ENCODE measurements around the gene ARMC7.

Gene ARMC7

DNA sequence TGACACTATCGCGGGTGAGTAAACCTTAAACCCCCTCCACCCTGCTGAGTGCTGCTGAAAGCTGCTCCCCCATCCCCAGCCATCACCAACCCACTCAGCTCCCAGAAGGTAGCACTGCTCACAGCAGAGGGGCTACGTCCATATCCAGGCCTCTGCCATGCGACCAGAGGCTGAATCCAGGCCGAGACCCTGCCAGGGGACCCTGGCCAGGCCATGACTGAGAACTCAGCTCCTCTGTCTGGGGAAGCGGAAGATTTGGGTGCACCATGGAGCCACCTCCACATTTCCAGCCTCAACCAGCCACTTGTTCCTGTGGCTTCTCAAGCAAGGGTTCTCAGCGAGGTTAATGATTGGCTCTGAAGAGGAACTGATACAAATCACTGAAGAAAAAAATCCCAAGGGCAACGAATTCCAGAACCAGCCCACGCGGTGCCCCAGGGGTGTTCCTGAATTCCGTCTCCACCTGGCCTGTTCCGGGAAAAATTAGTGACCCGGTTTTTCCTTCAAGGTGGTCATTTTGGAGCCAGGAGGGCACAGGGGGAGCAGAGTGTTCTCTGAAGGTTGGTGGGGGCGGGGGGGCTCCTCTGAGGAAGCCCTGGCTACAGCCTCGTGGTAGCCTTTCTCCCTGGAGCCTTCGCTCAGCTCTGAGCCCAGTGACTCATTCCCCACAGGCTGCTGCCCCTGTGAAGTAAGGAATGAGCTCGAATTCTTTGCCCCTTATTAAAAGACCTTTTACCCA is 31.3 kb upstream of the ARMC7 start:
- no peak for FAIRE-seq

DNA sequence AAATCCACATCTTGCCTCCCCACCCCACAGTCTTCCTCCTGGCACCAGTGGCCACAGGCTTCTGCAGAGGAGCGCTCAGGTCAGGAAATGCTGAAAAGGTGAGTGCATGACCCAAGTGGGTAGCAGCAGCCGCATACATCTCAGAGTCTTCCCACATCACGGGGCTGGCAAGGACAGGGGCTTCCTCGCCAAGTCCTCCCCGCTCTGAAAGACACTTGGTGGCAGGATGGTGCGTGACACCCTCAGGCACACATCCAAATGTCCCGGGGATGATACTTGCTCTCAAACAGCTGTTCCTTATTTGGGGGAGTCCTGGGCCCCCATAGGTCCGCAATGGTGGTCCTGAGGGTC is 30.8 kb upstream of the ARMC7 start:
- FAIRE-seq, result no peak

DNA sequence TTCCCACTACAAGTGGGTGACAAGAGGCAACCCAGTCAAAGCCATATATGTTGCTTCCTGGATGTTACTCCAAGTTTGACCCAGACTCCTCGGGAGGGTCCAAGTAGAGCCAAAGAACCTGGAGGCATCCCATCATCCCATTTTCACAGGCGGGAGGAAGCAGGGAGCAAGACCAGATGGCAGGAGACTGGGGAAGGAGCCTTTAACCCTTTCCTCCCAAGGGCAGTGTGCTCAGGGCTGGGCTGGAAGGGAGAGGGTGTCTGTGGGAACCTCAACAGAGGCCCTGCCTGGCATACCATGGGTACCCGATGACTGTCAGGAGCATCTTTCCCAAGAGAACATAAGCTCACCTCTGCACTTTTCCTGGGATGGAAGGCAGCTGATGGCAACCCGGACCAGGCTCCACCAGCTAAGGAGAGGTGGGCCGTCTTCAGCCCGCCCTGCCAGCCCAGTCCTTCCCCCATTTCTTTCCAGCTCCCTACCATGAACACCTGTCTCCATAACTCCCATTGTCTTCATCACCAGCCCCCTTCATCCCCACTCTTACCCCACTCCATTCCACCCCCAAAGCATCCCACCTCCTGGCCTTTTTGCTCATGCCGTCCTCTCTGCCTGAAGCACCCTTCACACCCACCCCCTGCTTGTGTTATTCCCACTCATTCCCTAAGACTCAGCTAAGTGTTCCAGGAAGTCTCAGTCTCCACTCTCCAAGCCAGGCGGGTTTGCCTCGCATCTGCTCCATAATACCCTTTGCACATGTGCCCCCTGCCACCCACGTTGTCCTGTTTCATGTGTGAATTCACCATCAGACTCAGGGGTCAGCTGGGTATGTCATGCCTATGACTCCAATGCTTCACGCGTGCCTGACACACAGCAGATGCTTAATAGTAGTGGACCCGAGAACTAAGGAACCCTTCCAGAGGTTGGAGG is 27.9 kb upstream of the ARMC7 start:
- no peak for FAIRE-seq

DNA sequence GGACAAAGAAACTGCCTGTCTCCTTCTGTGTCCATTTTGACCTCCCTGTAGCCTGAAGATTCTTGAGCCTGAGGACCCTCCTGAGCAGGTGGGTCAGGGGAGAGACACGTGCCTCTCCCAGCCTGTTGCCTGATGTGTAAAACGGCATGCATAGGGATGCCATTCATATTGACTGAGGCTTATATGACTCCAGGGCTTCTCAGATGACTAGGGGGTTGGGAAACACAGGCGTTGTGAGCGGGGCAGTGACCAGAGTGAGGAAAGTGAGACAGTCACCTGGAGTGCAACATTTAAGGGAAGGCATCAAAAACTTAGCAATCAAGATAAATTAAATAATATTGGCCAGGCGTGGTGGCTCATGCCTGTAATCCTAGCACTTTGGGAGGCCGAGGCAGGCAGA is 27.1 kb upstream of the ARMC7 start:
- no peak for FAIRE-seq

DNA sequence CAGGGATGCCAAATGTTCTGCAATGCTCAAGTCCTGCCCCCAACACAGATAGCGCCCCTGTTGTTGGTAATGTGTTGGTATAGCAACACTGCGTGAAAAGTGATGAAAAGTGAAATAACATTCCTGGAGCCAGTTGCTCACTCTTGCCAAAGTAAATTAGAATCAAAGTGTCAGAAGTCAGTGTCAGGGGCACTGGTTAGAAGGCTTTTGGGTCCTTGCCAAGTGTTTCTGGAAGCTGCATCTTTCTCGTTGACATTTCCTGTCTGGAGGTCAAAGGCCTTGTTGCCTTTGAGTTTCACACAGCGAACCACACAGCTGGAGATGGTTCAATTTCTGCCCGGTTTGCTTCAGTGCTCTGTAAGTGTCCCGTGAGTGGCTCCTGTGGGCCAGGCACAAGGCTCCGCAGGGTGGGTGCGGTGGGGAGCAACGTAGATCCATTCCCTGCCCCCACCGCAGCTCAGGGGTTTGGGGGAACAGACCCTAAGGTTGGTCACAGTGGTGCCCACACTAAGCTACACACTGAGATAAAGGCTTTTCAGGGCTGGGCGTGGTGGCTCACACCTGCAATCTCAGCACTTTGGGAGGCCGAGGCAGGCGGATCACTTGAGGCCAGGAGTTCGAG is 25.6 kb upstream of the ARMC7 start:
- no peak for FAIRE-seq

DNA sequence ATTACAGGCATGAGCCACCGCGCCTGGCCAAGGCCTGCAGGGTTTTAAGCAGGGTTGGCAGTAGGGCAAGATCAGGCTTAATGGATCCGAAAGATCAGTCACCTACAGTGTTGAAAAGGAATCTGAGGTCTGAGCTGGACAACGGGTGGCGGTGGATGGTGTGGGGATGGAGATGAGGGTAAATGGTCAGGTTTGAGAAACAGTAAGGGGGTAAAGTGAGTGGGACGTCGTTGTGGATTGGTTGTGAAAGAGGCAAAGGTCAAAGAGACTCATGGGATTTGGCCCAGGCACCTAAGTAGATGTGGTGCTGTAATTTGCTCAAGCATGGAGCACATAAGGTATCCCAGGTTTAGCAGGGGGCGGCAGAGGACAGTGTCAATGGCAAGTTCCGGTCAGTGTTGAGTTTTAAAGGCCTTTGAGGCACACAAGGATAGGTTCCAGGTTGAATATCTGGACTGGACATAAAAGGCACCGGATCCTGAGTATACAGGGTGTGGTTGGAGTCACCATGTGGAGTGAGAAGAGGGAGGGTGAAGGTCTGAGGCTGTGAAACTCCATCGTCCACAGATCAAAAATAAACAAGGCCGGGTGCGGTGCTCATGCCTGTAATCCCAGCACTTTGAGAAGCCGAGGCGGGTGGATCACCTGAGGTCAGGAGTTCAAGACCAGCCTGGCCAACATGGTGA is 23.1 kb upstream of the ARMC7 start:
- no peak for FAIRE-seq

DNA sequence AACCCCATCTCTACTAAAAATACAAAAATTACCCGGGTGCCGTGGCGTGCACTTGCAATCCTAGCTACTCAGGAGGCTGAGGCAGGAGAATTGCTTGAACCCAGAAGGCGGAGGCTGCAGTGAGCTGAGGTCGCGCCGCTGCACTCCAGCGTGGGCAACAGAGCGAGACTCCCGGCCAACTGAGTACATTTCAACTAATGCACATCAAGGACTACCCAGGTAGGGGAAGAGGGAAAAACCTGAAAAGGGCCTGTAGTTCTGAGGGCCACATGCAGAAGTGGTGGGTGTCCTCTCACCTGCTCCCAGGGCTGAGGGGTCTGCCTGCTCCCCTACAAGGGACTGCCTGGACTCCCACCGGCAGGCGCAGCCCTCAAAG is 22.6 kb upstream of the ARMC7 start:
- no peak for FAIRE-seq

DNA sequence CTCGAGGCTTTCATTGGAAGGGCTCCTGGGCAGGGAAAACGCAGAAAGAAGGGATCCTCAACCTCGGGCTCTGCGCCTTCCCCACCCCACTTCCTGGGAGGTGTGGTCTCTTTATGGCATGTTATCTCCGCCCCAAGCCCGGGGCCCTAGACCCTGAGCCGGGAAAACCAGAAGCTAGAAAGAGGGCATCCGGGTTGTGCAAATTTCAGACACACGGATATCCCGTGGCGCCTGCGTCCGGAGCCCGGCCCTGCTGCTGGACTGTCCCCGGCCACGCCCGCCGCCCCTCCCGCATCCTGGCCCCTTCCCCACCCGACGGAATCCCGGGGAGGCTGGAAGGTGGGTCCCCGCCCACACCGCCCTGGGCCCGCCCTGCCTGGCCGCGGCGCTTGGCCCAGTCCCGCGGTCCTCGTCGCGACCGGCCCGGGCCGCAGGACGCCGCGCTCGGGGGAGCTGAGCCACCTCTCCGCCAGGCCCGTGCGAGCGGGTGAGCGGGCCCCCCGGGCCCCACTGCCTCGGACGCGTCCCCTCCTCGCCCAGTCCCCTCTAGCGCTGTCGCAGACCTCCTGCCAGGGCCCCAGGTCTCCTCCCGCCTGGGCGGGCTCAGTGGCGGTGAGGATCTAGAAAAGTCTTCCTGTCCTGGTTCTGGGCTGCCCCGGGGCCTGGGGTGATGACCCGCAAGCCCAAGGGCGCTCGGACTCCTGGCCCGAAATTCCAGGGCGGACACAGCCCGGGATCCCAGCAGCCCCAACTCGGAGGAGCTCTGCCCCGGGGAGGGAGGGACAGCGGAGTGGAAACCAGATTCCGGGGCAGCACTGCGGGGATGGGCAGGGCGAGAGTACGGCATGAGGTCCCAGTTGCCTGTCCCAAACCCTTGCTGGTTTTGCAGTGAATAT is 22.0 kb upstream of the ARMC7 start, which contains the start of gene SLC16A5:
SLC16A5 (plus strand) TSS at position 397 of the 896 bp plus-strand sequence. CDS start 5,683 bp downstream, outside the sequence.
- FAIRE-seq, result no peak

DNA sequence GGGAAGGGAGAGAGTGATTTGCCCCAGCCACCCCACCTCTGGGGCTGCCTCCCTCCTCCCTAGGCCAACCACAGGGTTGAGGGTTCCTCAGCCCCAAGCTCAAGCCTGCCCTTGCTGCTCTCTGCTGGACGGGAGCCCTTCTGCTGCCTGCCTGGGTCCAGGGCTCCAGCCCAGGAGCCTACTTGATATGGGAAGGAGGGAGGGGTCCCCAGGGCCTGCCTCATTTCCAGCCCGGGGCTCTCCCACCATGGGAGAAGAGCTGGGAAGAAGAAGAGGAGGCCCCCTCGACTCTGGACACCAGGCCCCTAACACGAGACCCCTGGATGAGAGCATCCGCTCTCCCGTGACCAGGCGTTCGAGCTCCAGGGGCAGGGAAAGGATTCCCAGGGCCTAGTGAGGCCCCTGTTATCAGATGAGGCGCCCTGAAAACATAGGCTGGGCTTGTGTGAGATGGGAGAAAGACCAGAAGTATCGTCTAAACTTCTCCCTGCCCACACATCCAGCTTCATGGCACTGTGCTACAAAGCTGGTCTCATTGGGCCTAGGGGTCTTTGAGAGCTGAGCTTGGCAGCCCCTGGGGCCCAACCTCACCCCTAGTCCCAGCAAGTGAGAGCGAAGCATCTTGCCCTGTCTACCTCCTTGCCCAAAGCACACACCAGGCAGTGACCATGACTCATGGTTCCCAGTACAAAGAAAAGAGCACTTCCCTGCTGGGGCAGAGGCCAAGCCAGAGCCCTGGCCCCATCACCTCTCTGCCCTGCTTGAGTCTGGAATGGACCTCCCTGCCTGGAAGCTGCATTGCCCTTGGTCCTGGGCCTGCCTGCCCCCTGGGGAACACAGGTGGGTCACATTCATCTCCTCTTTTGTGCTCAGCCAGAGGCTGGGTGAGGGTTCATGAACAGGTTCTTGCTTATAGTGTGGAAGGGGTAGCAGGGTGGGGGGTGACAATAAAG is 21.0 kb upstream of the ARMC7 start:
- FAIRE-seq, result no peak

DNA sequence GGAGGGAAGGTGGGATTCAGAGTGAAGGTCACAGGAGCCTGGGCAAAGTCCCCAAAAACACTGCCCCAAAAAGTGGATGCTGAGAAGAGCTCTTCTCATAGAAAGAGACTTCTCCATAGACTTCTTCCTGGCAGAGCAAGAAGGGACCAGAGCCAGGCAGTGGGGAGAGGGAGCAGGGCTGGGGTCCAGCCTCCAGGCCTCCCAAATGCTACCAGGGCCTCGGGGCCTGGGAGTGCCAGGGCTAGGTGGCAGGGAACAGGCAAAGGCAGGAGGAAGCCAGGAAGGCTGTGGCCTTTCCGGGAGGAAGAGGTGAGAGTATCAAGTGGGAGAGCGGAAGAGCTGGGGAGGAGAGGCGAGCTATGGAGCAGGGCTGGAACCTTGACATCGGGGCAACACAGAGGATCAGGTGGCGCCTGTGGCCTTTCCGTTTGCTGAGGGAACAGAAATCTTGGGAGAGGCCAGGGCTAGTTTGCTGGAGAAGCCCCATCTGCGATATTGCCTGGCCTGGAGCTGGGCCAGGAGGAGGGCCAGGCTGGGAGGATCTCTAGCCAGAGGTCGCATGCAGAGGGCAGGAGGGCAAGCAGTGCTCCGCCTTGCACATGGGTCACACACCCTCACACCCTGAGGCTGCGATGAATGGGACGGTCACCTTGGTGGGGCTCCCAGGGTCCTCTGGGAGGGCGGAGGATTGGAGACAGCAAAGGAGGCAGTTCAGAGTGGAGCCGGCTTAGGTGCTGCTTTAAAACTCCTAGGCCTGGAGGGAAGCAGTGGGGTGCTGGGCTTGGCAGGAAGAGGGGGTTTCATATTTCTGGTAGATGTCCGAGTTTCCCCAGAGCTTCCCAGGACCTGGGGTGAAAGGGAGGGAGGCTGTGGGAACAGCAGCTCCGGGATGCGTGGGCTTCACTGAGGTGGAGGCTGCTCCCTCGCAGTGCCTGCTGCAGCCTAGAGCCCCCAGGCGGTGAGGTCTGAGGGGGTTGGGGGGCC is 18.6 kb upstream of the ARMC7 start:
- no peak for FAIRE-seq

DNA sequence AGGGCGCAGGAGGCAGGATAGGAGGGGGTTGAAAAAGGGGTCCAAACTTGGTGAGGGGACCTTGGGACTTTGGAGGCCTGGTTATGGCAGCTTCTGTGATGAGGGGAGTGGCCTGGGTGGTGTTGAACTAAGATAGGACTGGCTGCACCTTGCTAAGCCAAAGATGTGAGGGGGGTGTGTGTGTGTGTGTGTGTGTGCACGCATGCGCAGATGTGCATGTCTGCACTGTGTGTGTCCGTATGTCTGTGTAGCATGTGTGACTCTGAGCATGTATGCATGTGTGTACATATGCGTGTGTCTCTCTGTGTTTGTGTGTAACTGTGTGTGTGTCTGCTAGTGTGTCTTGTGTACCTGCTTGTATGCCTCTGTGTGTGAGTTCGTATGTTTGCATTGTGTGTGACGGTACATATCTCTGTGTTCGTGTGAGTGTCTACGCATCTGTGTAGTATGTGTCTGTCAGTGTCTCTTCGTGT is 17.9 kb upstream of the ARMC7 start:
- no peak for FAIRE-seq

DNA sequence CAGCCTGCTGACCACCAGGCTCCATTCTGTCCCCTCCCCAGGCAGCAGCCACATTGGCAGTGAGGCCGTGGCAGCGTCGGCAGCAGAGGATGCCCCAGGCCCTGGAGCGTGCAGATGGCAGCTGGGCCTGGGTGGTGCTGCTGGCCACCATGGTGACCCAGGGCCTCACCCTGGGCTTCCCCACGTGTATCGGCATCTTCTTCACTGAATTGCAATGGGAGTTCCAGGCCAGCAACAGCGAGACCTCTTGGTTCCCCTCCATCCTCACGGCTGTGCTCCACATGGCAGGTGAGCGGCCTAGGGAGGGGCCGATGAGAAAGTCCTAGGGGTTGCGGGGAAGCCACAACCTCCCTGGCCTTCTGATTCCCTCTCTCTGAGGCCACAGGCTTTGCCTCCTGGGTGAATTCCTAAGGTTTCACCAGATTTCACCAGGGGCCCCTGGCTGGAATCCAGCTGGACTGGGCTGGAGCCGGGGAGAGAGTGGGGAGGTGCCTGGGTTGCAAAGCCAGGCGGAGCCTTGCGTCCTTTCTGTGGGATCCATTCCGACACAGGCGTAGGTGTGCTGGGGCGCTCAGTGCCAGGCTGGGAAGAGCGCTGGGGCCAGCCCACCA is 16.1 kb upstream of the ARMC7 start:
- no peak for FAIRE-seq

DNA sequence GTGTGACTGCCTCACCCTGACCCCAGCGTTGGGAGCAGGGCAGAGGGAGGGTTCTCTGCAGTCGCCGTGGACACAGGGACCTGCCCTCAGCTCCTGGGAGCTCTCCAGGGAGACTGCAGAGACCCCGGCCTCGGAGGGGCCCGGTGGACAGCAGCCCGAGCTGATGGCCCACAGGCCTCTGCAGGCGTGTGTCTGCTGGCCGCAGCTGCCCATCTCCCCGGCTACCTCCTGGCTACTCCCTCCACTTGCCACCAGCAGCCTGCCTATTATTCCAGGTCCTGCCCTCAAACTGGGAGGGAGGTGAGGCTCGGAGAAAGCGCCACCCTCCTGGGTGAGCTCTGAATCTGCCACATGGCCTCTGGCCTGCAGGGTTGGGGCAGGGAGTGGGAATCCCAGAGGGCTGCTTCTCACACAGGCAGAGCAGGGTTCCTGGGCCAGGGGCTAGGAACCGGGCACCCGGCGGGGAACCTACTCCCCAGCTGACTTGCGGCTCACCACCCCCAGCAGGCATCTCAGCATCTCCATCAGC is 14.8 kb upstream of the ARMC7 start:
- FAIRE-seq, result no peak

DNA sequence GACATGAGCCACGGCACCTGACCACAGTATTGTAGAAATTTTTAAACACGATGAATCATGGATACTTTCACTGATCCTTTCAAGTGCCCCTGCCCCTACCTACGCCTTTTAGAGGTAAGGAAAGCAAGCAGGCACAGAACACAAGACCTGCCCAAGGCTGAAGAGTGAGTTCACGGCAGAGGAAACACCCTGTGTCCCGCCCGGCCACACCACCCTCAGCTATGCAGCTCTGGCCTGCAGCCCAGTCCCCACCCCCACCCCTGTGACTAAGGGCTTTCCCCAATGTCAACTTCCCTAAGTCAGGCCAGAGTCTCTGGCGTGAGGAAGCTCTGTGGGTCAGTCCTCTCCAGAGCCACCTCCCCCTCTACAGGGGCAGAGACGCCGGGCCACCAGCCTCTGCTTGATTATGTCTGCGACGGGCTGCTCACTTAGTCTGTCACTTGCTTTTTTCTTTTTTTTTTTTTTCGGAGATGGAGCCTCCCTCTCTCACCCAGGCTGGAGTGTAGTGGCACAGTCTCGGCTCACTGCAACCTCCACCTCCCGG is 13.6 kb upstream of the ARMC7 start:
- FAIRE-seq, result no peak

DNA sequence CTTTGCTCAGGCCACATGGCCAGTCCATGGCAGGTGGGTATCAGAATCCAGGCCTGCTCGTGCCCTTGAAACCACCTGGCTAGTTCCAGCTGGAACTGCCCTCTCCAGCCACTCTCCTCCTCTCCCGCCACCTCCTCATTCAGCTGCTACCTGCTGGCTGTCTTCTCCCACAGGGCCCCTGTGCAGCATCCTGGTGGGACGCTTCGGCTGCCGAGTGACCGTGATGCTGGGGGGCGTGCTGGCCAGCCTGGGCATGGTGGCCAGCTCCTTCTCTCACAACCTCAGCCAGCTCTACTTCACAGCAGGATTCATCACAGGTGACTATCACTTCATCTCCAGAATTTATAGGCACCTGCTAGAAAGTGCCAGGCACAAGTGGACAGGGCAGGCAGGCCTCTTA is 11.9 kb upstream of the ARMC7 start:
- FAIRE-seq, result no peak

DNA sequence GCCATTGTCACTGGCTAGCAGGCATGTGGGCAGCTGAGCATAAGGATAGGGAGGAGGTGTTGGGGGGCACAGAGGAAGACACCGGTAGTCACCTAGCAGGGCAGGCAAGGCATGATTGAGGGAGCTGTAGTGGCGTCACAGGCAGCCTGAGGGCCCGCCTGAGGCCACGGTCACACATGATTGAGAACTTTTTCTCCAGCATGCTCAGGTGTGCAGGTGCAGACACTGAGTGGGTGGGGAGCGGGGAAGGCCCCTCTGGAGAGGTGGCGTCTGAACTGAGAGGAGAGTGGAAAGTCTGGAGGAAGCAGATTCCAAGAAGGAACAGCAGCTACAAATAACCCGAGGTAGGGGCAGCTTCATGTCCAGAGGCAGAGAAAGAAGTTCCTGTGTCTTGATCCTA is 10.9 kb upstream of the ARMC7 start:
- no peak for FAIRE-seq

DNA sequence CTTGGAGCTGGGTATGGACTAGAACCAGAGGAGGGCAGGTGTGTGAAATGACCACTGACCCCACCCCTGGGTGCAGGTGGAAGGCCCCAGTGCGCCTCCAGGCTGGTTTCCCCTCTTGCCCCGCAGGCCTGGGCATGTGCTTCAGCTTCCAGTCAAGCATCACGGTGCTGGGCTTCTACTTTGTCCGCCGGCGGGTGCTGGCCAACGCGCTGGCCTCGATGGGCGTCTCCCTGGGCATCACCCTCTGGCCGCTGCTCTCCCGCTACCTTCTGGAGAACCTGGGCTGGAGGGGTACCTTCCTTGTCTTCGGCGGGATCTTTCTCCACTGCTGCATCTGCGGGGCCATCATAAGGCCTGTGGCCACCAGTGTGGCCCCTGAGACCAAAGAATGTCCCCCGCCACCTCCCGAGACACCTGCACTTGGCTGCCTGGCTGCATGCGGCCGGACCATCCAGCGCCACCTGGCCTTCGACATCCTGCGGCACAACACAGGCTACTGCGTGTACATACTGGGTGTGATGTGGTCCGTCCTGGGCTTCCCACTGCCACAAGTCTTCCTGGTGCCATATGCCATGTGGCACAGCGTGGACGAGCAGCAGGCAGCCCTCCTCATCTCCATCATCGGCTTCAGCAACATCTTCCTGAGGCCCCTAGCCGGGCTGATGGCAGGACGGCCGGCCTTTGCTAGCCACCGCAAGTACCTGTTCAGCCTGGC is 9.7 kb upstream of the ARMC7 start:
- no peak for FAIRE-seq

DNA sequence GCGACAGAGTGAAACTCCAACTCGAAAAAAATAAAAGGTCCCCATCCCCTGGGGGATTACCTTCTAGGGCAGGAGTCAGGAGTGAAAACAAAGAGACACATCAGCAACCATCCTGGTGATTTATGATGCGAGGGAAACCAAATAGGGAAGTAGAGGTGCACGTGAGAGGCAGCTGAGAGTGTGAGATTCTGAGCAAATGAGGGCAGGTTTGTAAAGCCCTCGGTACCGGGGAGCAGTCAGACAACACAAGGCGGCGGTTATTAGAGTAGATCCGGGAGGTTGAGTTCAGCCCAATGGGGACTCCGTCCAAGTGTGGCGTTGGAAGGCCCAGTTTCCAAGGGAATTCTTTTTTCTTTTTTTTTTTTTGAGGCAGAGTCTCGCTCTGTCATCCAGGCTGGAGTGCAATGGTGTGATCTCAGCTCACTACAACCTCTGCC is 7.4 kb upstream of the ARMC7 start:
- no peak for FAIRE-seq
